Camera-type eye (tissue), 1 donor: ENCODE data around the gene FBXO48. TPM values are rescaled to one million over a fixed set of nuclear protein-coding genes. Genes with fewer than 3 reads are reported as not detected.

ENCODE experiments used
- total RNA-seq: library from RNA; depleted of rRNA; stranded (reverse); fragments of >200 nt; gene quantifications from one replicate; pipeline ENCODE4 v1.2.3, GENCODE V29; 2014

The FBXO48 gene
- total RNA-seq, result 1.7 TPM

GRCh38 chr2:68467077-68467960 is at the start of gene FBXO48, which contains the start of gene APLF:
Gene FBXO48 (minus strand): TSS chr2:68467294. CDS start chr2:68465145, 2,149 bp downstream.
Gene APLF (plus strand): TSS chr2:68467585. CDS start chr2:68467732, 147 bp downstream.

Other genes with a start within 250 kb of the FBXO48 start
- 83.9 TPM for gene PPP3R1, start 214.8 kb downstream of the FBXO48 start, total RNA-seq
- gene CNRIP1, start 147.3 kb downstream of the FBXO48 start, total RNA-seq, result 38.9 TPM
- gene PLEK, start 102.0 kb downstream of the FBXO48 start, total RNA-seq, result 7.2 TPM
- 8.9 TPM for gene APLF, start 291 bp upstream of the FBXO48 start, total RNA-seq
- 3.1 TPM for gene PROKR1, start 176.3 kb upstream of the FBXO48 start, total RNA-seq